Colonic mucosa (tissue), 4 donors: ENCODE measurements around the gene TBCD. TPM values are rescaled to one million over a fixed set of nuclear protein-coding genes. Genes with fewer than 3 reads are reported as not detected.
"Not testable (repeated sequence)": the region's sequence is repeated elsewhere in the genome, so short reads cannot be mapped to it uniquely, and the experiment has no call there.

Source experiments
- DNase-seq: peaks from one replicate; pipeline ENCODE4 v3.0.0-alpha.2; 2020
- H3K27ac ChIP-seq: fragments of 200-600 bp; one replicate; pipeline ENCODE4 v1.8.0; 2021
- H3K27me3 ChIP-seq: fragments of 200-600 bp; one replicate; pipeline ENCODE4 v1.8.0; 2021
- H3K36me3 ChIP-seq: fragments of 200-600 bp; one replicate; pipeline ENCODE4 v1.8.0; 2021
- H3K4me1 ChIP-seq: fragments of 200-600 bp; one replicate; pipeline ENCODE4 v1.8.0; 2021; ENCODE audit warnings: mild to moderate bottlenecking
- H3K4me3 ChIP-seq: fragments of 200-600 bp; one replicate; pipeline ENCODE4 v1.8.0; 2021
- H3K9ac ChIP-seq, 2 donors: one replicate each; pipeline ENCODE4 v1.7.0; 2013; ENCODE audit warnings: control low read depth in 2 of 2, low read depth in 2 of 2, low read length in 2 of 2
- H3K9me3 ChIP-seq: fragments of 200-600 bp; one replicate; pipeline ENCODE4 v1.8.0; 2021
- CTCF ChIP-seq: fragments of 200-600 bp; IDR thresholded peaks from one replicate; pipeline ENCODE4 v1.8.0; 2022; ENCODE audit warnings: antibody characterized with exemption, mild to moderate bottlenecking
- intact Hi-C: fragments of 100-400 bp; cut with DNase I; formaldehyde crosslinking; loops from one replicate; pipeline ENCODE4 v1.14.1; 2022
- total RNA-seq, 2 donors: library from RNA; stranded (reverse); fragmentation: NEBNext Ultra II Directional in 1 of 2; extraction: Animal tissue kit (Norgen Biotek cat#: 25700) in 1 of 2; gene quantifications; one replicate each; pipeline ENCODE4 v1.2.1, GENCODE V29; 2021
- donor health status: healthy.
- donor health status: DM: no; HTN: no; CAD: no.
- donor health status: DM: no; HTN: no; CAD: no.

The TBCD gene
- total RNA-seq, 2 donors from 2014 or later: 49.2 to 101 TPM

- no peak for DNase-seq
- no peaks in the 10 kb centered on the region for H3K27me3 ChIP-seq
- no peaks in the 10 kb centered on the region for H3K36me3 ChIP-seq
- H3K27ac ChIP-seq: no peak overlapping the region
- H3K4me3 ChIP-seq: no peak overlapping the region
- H3K4me1 ChIP-seq: peaks cover 4% of the 10 kb centered on the region
- no peak overlapping the region for H3K9ac ChIP-seq
- no peaks in the 10 kb centered on the region for H3K9me3 ChIP-seq
- intact Hi-C loops: no loop called here
- TF ChIP-seq CTCF: no peak
Observed at GRCh38 chr17:82961366-82962162, 209.7 kb downstream of the TBCD start.

GRCh38 chr17:82962163-82962720 lies 210.4 kb downstream of the TBCD start:
- H3K27ac ChIP-seq: no peak overlapping the region
- peaks cover 4% of the 10 kb centered on the region for H3K4me1 ChIP-seq
- no peaks in the 10 kb centered on the region for H3K9me3 ChIP-seq
- no peaks in the 10 kb centered on the region for H3K36me3 ChIP-seq
- TF ChIP-seq CTCF: no peak
- no peak overlapping the region for H3K9ac ChIP-seq
- no peak for DNase-seq
- no peaks in the 10 kb centered on the region for H3K27me3 ChIP-seq
- intact Hi-C loops: no loop called here
- H3K4me3 ChIP-seq: no peak overlapping the region

GRCh38 chr17:82963104-82963950 lies 211.5 kb downstream of the TBCD start:
- TF ChIP-seq CTCF: peak; percentile 52
- no peaks in the 10 kb centered on the region for H3K9me3 ChIP-seq
- intact Hi-C loops: no loop called here
- no peaks in the 10 kb centered on the region for H3K27me3 ChIP-seq
- H3K27ac ChIP-seq: no peak overlapping the region
- no peaks in the 10 kb centered on the region for H3K36me3 ChIP-seq
- no peak overlapping the region for H3K4me3 ChIP-seq
- DNase-seq: peak; percentile 68
- peaks cover 4% of the 10 kb centered on the region for H3K4me1 ChIP-seq
- peak overlapping the region in 1 of 2 donors; percentile 35 for H3K9ac ChIP-seq

GRCh38 chr17:82964451-82964850 lies 212.6 kb downstream of the TBCD start:
- H3K9ac ChIP-seq, H3K4me3 ChIP-seq, intact Hi-C loops, H3K27ac ChIP-seq, H3K9me3 ChIP-seq, H3K36me3 ChIP-seq, H3K27me3 ChIP-seq, H3K4me1 ChIP-seq: not testable (repeated sequence)
- peak; percentile 12 for DNase-seq

- intact Hi-C loops: no loop called here
- peak; percentile 10 for DNase-seq
- H3K9me3 ChIP-seq: no peaks in the 10 kb centered on the region
- no peak overlapping the region for H3K9ac ChIP-seq
- H3K4me3 ChIP-seq: no peak overlapping the region
- no peak for TF ChIP-seq CTCF
- no peak overlapping the region for H3K27ac ChIP-seq
- H3K36me3 ChIP-seq: no peaks in the 10 kb centered on the region
- H3K4me1 ChIP-seq: peaks cover 4% of the 10 kb centered on the region
- no peaks in the 10 kb centered on the region for H3K27me3 ChIP-seq
Observed at GRCh38 chr17:82964851-82965341, 213.0 kb downstream of the TBCD start.
